H1 (cell line): Measurements from ENCODE around the gene CERT1. TPM values are rescaled to one million over a fixed set of nuclear protein-coding genes. Genes with fewer than 3 reads are reported as not detected.

Experiments used
- CTCF ChIA-PET: fragments of 300-600 bp; sonication (Branson Sonifier 250); formaldehyde crosslinking; loops from one replicate; lab custom pipeline; 2021; ENCODE audit not compliant: partially characterized antibody; lab: Charles Lee
- POLR2A ChIA-PET: fragments of 300-600 bp; sonication (Branson Sonifier 250); formaldehyde crosslinking; loops from one replicate; lab custom pipeline; 2021; ENCODE audit warnings: inconsistent platforms; ENCODE audit not compliant: partially characterized antibody; lab: Charles Lee
- DNase-seq, 2 experiments: peaks; one replicate each; pipeline versions ENCODE4 v3.0.0 to v3.0.0-alpha.2; 2010 to 2022; ENCODE audit warnings: low spot score in 2 of 2, low read depth in 1 of 2, mixed read lengths in 1 of 2
- FAIRE-seq: peaks from 2 replicates; lab custom pipeline; 2011; peaks lifted over from hg19 to GRCh38; lab: Jason Lieb, UNC
- H2AFZ ChIP-seq: 2 replicates; pipeline ENCODE4 v1.8.1; 2012; ENCODE audit warnings: low read length, inconsistent platforms
- H2AK5ac ChIP-seq: 2 replicates; pipeline ENCODE4 v1.6.1; 2013; ENCODE audit warnings: low read depth, low read length
- H2BK120ac ChIP-seq: replicated peaks from 2 replicates; pipeline ENCODE3; 2013; ENCODE audit warnings: low read depth, low read length, inconsistent platforms
- H2BK12ac ChIP-seq: 2 replicates; pipeline ENCODE4 v1.6.1; 2013; ENCODE audit warnings: low read depth, low read length
- H2BK15ac ChIP-seq: 2 replicates; pipeline ENCODE4 v1.6.1; 2013; ENCODE audit warnings: low read length
- H2BK20ac ChIP-seq: 2 replicates; pipeline ENCODE4 v1.6.1; 2013; ENCODE audit warnings: low read length
- H2BK5ac ChIP-seq: 2 replicates; pipeline ENCODE4 v1.6.1; 2013; ENCODE audit warnings: low read depth, low read length
- H3K14ac ChIP-seq: 2 replicates; pipeline ENCODE4 v1.6.1; 2013; ENCODE audit warnings: inconsistent platforms; ENCODE audit not compliant: insufficient read length
- H3K18ac ChIP-seq: 2 replicates; pipeline ENCODE4 v1.6.1; 2013; ENCODE audit warnings: low read length; ENCODE audit errors: extremely low read depth
- H3K23ac ChIP-seq: 2 replicates; pipeline ENCODE4 v1.6.1; 2013; ENCODE audit warnings: inconsistent platforms; ENCODE audit not compliant: insufficient read length
- H3K23me2 ChIP-seq: 2 replicates; pipeline ENCODE4 v1.6.1; 2013; ENCODE audit warnings: low read depth, low read length
- H3K27ac ChIP-seq: 2 replicates; pipeline ENCODE4 v1.6.1; 2011; ENCODE audit warnings: low read depth, low read length, inconsistent platforms
- H3K27me3 ChIP-seq, 4 experiments: replicated peaks in 1 of 4; 1 replicate in 1 of 4; 2 replicates in 3 of 4; pipeline versions ENCODE4 v1.6.1 to v1.8.1; 2011 to 2013; ENCODE audit warnings: low read length in 3 of 4, mild to moderate bottlenecking in 3 of 4, inconsistent platforms in 2 of 4, mixed read lengths in 2 of 4, moderate library complexity in 1 of 4; ENCODE audit not compliant: control insufficient read depth in 3 of 4, insufficient read depth in 3 of 4; ENCODE audit errors: extremely low read depth in 1 of 4
- H3K36me3 ChIP-seq, 4 experiments: 2 replicates each; pipeline versions ENCODE4 v1.6.1 to v1.8.1; 2011 to 2013; ENCODE audit warnings: mild to moderate bottlenecking in 4 of 4, low read length in 3 of 4, moderate library complexity in 2 of 4, control low read depth in 1 of 4, inconsistent platforms in 1 of 4; ENCODE audit not compliant: insufficient read depth in 4 of 4, control insufficient read depth in 2 of 4
- H3K4ac ChIP-seq: replicated peaks from 2 replicates; pipeline ENCODE3; 2013; ENCODE audit warnings: low read length, low read depth, mixed read lengths, inconsistent platforms; ENCODE audit not compliant: insufficient read length
- H3K4me1 ChIP-seq, 4 experiments: replicated peaks in 1 of 4; 1 replicate in 1 of 4; 2 replicates in 3 of 4; pipeline versions ENCODE4 v1.6.1 to v1.8.1; 2011 to 2013; ENCODE audit warnings: low read length in 3 of 4, inconsistent platforms in 2 of 4, mixed read lengths in 1 of 4; ENCODE audit not compliant: insufficient read depth in 4 of 4, control insufficient read depth in 3 of 4
- H3K4me2 ChIP-seq, 2 experiments: 2 replicates each; pipeline versions ENCODE4 v1.6.1 to v1.8.1; 2011 to 2013; ENCODE audit warnings: low read depth in 2 of 2, low read length in 2 of 2, control low read depth in 1 of 2, inconsistent platforms in 1 of 2, mild to moderate bottlenecking in 1 of 2; ENCODE audit not compliant: insufficient read depth in 1 of 2
- H3K4me3 ChIP-seq, 4 experiments: fragments of 200-600, 300-600 bp in 1 of 4; sonication (generic), shearing (Covaris generic), sonication (Bioruptor Twin) in 1 of 4; 2 replicates each; pipeline versions ENCODE4 v1.5.1 to v1.8.1; 2011 to 2016; ENCODE audit warnings: low read length in 4 of 4, low read depth in 3 of 4, control low read depth in 2 of 4, inconsistent platforms in 2 of 4, mild to moderate bottlenecking in 2 of 4, mixed read lengths in 1 of 4, moderate library complexity in 1 of 4; ENCODE audit not compliant: insufficient read depth in 2 of 4; ENCODE audit errors: extremely low read depth in 1 of 4
- H3K56ac ChIP-seq: replicated peaks from 2 replicates; pipeline ENCODE3; 2013; ENCODE audit warnings: low read depth, mild to moderate bottlenecking, mixed read lengths, low read length, inconsistent platforms; ENCODE audit not compliant: insufficient read length
- H3K79me1 ChIP-seq: 2 replicates; pipeline ENCODE4 v1.6.1; 2013; ENCODE audit warnings: low read depth, low read length, control low read depth
- H3K79me2 ChIP-seq, 2 experiments: 2 replicates each; pipeline versions ENCODE4 v1.6.1 to v1.8.1; 2012 to 2013; ENCODE audit warnings: low read length in 2 of 2, mild to moderate bottlenecking in 2 of 2, inconsistent platforms in 1 of 2; ENCODE audit not compliant: insufficient read depth in 2 of 2, control insufficient read depth in 1 of 2
- H3K9ac ChIP-seq, 4 experiments: replicated peaks in 1 of 4; 1 replicate in 1 of 4; 2 replicates in 3 of 4; pipeline versions ENCODE4 v1.6.1 to v1.8.1; 2011 to 2013; ENCODE audit warnings: low read depth in 3 of 4, low read length in 3 of 4, control low read depth in 2 of 4, mild to moderate bottlenecking in 2 of 4, moderate library complexity in 2 of 4, inconsistent platforms in 1 of 4; ENCODE audit errors: extremely low read depth in 1 of 4
- H3K9me3 ChIP-seq, 2 experiments: 2 replicates each; pipeline versions ENCODE4 v1.6.1 to v1.8.1; 2012 to 2013; ENCODE audit warnings: mild to moderate bottlenecking in 2 of 2, moderate library complexity in 2 of 2, control low read depth in 1 of 2, inconsistent platforms in 1 of 2, low read depth in 1 of 2, low read length in 1 of 2, mixed read lengths in 1 of 2; ENCODE audit not compliant: insufficient read depth in 2 of 2
- H4K20me1 ChIP-seq, 2 experiments: replicated peaks in 1 of 2; 2 replicates each; pipeline versions ENCODE3 to v1.8.1; 2011 to 2013; ENCODE audit warnings: inconsistent platforms in 2 of 2, low read length in 2 of 2, mild to moderate bottlenecking in 1 of 2; ENCODE audit not compliant: insufficient read depth in 2 of 2, control insufficient read depth in 1 of 2
- H4K5ac ChIP-seq: 2 replicates; pipeline ENCODE4 v1.6.1; 2013; ENCODE audit warnings: low read length, low read depth, mixed read lengths, inconsistent platforms; ENCODE audit not compliant: insufficient read length
- H4K8ac ChIP-seq: 2 replicates; pipeline ENCODE4 v1.8.0; 2013; ENCODE audit warnings: mild to moderate bottlenecking, moderate library complexity, low read length, inconsistent platforms; ENCODE audit not compliant: insufficient read depth; ENCODE audit errors: extremely low read depth
- H4K91ac ChIP-seq: replicated peaks from 2 replicates; pipeline ENCODE3; 2013; ENCODE audit warnings: low read length, mixed read lengths, inconsistent platforms; ENCODE audit not compliant: insufficient read length
- ASH2L ChIP-seq: fragments of 200-600, 300-600 bp; sonication (generic); IDR thresholded peaks from one replicate; pipeline ENCODE4 v1.7.1; 2017; ENCODE audit warnings: low read length
- CTBP2 ChIP-seq: IDR thresholded peaks from 2 replicates; pipeline ENCODE4 v1.7.0; 2011; ENCODE audit warnings: borderline replicate concordance, mild to moderate bottlenecking, moderate library complexity, mixed read lengths, low read length; ENCODE audit not compliant: insufficient read depth, insufficient read length
- E2F6 ChIP-seq: IDR thresholded peaks from 2 replicates; pipeline ENCODE4 v1.6.1; 2012; ENCODE audit warnings: inconsistent platforms
- HDAC2 ChIP-seq, 2 experiments: fragments of 300-600 bp in 1 of 2; sonication (generic) in 1 of 2; IDR thresholded peaks; 2 replicates each; pipeline ENCODE4 v1.6.1; 2011 to 2012; ENCODE audit warnings: low read depth in 2 of 2, low read length in 2 of 2, mild to moderate bottlenecking in 2 of 2, moderate library complexity in 2 of 2, borderline replicate concordance in 1 of 2, inconsistent platforms in 1 of 2
- JUN ChIP-seq: IDR thresholded peaks from 2 replicates; pipeline ENCODE4 v1.6.1; 2011; ENCODE audit warnings: low read depth, mild to moderate bottlenecking, improper control_type of control experiment, low read length
- KDM5A ChIP-seq: fragments of 200-600 bp; IDR thresholded peaks from 2 replicates; pipeline ENCODE4 v1.7.1; 2012; ENCODE audit warnings: mild to moderate bottlenecking, low read length, inconsistent platforms, mixed read lengths
- POLR2A ChIP-seq, 2 experiments: IDR thresholded peaks; 1 replicate in 1 of 2; 2 replicates in 1 of 2; pipeline ENCODE4 v1.6.1; 2011; ENCODE audit warnings: low read depth in 2 of 2, low read length in 2 of 2, mild to moderate bottlenecking in 2 of 2; ENCODE audit errors: control extremely low read depth in 1 of 2
- POU5F1 ChIP-seq: IDR thresholded peaks from 2 replicates; pipeline ENCODE4 v1.6.1; 2011; ENCODE audit warnings: low read depth, mild to moderate bottlenecking, low read length, moderate library complexity
- SIN3A ChIP-seq, 2 experiments: IDR thresholded peaks in 1 of 2; conservative IDR thresholded peaks in 1 of 2; 2 replicates each; pipeline ENCODE4 v1.6.1; 2011 to 2012; ENCODE audit warnings: low read length in 2 of 2, improper control_type of control experiment in 1 of 2, low read depth in 1 of 2, mild to moderate bottlenecking in 1 of 2
- SP1 ChIP-seq: IDR thresholded peaks from 2 replicates; pipeline ENCODE4 v1.6.1; 2011; ENCODE audit warnings: low read depth, low read length
- SP2 ChIP-seq: IDR thresholded peaks from 2 replicates; pipeline ENCODE4 v1.6.1; 2012; ENCODE audit warnings: mild to moderate bottlenecking, low read length, inconsistent platforms
- SUZ12 ChIP-seq: fragments of 200-600 bp; sonication (generic); IDR thresholded peaks from 2 replicates; pipeline ENCODE4 v1.6.1; 2012; ENCODE audit warnings: mild to moderate bottlenecking, inconsistent platforms, low read length, moderate library complexity, mixed read lengths
- TAF1 ChIP-seq: IDR thresholded peaks from 2 replicates; pipeline ENCODE4 v1.6.1; 2011; ENCODE audit warnings: mild to moderate bottlenecking, low read depth, low read length
- TAF7 ChIP-seq: optimal IDR thresholded peaks from 2 replicates; pipeline ENCODE3; 2011; ENCODE audit warnings: low read depth, mild to moderate bottlenecking, inconsistent platforms, low read length, moderate library complexity, borderline replicate concordance
- TCF12 ChIP-seq: IDR thresholded peaks from 2 replicates; pipeline ENCODE4 v1.6.1; 2011; ENCODE audit warnings: low read depth, mild to moderate bottlenecking, low read length
- WGBS, 2 experiments: shearing (Covaris generic) in 1 of 2; methylation state at CpG; one replicate each; pipeline versions ENCODE4 v1.1.6 to v1.1.7; 2013 to 2015; ENCODE audit warnings: low lambda C conversion rate in 2 of 2, mixed read lengths in 2 of 2, inconsistent platforms in 1 of 2, low coverage in 1 of 2, missing lambda C conversion rate in 1 of 2; ENCODE audit not compliant: insufficient replicate concordance in 2 of 2, insufficient coverage in 1 of 2, insufficient read length in 1 of 2; ENCODE audit errors: extremely low coverage in 1 of 2, missing lambda C conversion rate in 1 of 2; 5-methylcytosine and 5-hydroxymethylcytosine counted together
- polyA plus RNA-seq, 7 experiments: library from polyadenylated mRNA; depleted of rRNA in 3 of 7; stranded (reverse) in 5 of 7; unstranded in 2 of 7; fragments of >200 nt in 5 of 7; fragments of 200-250 nt in 2 of 7; gene quantifications; 1 replicate in 5 of 7; 2 replicates in 1 of 7; 4 replicates in 1 of 7; pipeline versions ENCODE4 v1.2.1 to v1.2.3, GENCODE V29; 2011 to 2013; ENCODE audit warnings: missing spikeins in 2 of 7, mixed read lengths in 2 of 7
- total RNA-seq: library from RNA; stranded (reverse); fragmentation: NEBNext Ultra II Directional; extraction: Animal tissue kit (Norgen Biotek cat#: 25700); gene quantifications from 2 replicates; pipeline ENCODE4 v1.2.1, GENCODE V29; 2021

Gene CERT1
- total and polyA plus RNA-seq, 2 of the 8 experiments (the other 6 are each of a cell fraction or from before 2014, with no cell fraction given), result 7.8 to 55.3 TPM

GRCh38 chr5:75465480-75465879, 45.9 kb downstream of the CERT1 start:
- Histone ChIP-seq H3K36me3 (no peaks in the 10 kb centered on the region), H3K4me3 (no peak overlapping the region), H4K20me1 (no peaks in the 10 kb centered on the region)
- TF ChIP-seq SIN3A (conservative IDR thresholded peaks at IDR 0.05 in 1 of 2, IDR thresholded peaks at IDR 0.05 in 1 of 2; ENCODE audit: low read depth in 1 of 2, low read length in 2 of 2) (no peak), KDM5A (no peak), E2F6 (no peak), SUZ12 (no peak), TAF1 (no peak), TCF12 (no peak), JUN (no peak), SP1 (no peak), CTBP2 (no peak), SP2 (no peak), TAF7 (no peak), POLR2A (IDR thresholded peaks at IDR 0.05; ENCODE audit: control extremely low read depth in 1 of 2, low read depth in 2 of 2, low read length in 2 of 2) (no peak), ASH2L (no peak), HDAC2 (IDR thresholded peaks at IDR 0.05; ENCODE audit: borderline replicate concordance in 1 of 2, low read depth in 2 of 2, low read length in 2 of 2) (no peak), POU5F1 (no peak)

More at GRCh38 chr5:75465480-75465879, 45.9 kb downstream of the CERT1 start:
- no peak overlapping the region for H4K91ac ChIP-seq
- H3K4ac ChIP-seq, result no peak overlapping the region
- H2BK15ac ChIP-seq, result no peak overlapping the region
- H4K5ac ChIP-seq, result no peak overlapping the region
- H3K23ac ChIP-seq, result no peak overlapping the region
- H2BK12ac ChIP-seq, result no peak overlapping the region
- no peak overlapping the region for H3K9ac ChIP-seq
- H3K27me3 ChIP-seq, result no peaks in the 10 kb centered on the region
- H3K18ac ChIP-seq, result no peak overlapping the region
- no peak overlapping the region for H3K56ac ChIP-seq
- H3K9me3 ChIP-seq, result no peaks in the 10 kb centered on the region
- WGBS, 2 experiments, result 60% methylated on average over 1 of the region's 1 CpG; no CpG with 5 or more reads in 1 of the 2 experiments
- ChIA-PET CTCF (no interaction called here), POLR2A (no interaction called here)
- no peak overlapping the region for H3K27ac ChIP-seq
- DNase-seq, result no peak
- H3K79me2 ChIP-seq, result peaks cover 4 to 57% of the 10 kb centered on the region in 2 experiments
- no peak overlapping the region for H2AFZ ChIP-seq
- H3K79me1 ChIP-seq, result peaks cover 4% of the 10 kb centered on the region; the same call in 1 of the 2 replicates
- no peak overlapping the region for H2BK120ac ChIP-seq
- H3K14ac ChIP-seq, result no peak overlapping the region
- peaks cover 0 to 6% (median 2%) of the 10 kb centered on the region in 4 experiments; a peak in 3 of 7 replicates for H3K4me1 ChIP-seq
- FAIRE-seq, result no peak
- no peak overlapping the region for H3K4me2 ChIP-seq
- H2BK5ac ChIP-seq, result no peak overlapping the region
- no peak overlapping the region for H2AK5ac ChIP-seq
- no peak overlapping the region for H4K8ac ChIP-seq
- no peaks in the 10 kb centered on the region for H3K23me2 ChIP-seq
- no peak overlapping the region for H2BK20ac ChIP-seq
